HepG2 (cell line): ENCODE data around the gene NSF. TPM values are rescaled to one million over a fixed set of nuclear protein-coding genes. Genes with fewer than 3 reads are reported as not detected.

ENCODE experiments used
- ATAC-seq: fragments of 200-7000 bp; cut with Tn5 transposase; 3 replicates; pipeline ENCODE4 v1.9.1; 2020; ENCODE audit warnings: mild to moderate bottlenecking, moderate library complexity
- BruUV-seq: library from RNA; stranded (reverse); fragments of 400-500 nt; replicated peaks from 2 replicates; lab custom pipeline; 2021; lab: Mats Ljungman, UMichigan
- CTCF ChIA-PET: fragments of 300-600 bp; formaldehyde crosslinking; extraction: SDS; loops from one replicate; lab custom pipeline; 2021; ENCODE audit warnings: low total read pairs, inconsistent platforms, low intra/inter-chr PET ratio; lab: Yijun Ruan, JAX
- POLR2A ChIA-PET: fragments of 350-600 bp; sonication (Branson Sonifier 250); formaldehyde crosslinking; loops from one replicate; lab custom pipeline; 2020; ENCODE audit warnings: antibody characterized with exemption, inconsistent platforms; lab: Yijun Ruan, JAX
- DNase-seq: peaks from one replicate; pipeline ENCODE4 v3.0.0-alpha.2; 2015; ENCODE audit warnings: low spot score
- FAIRE-seq: peaks from 3 replicates; lab custom pipeline; 2011; peaks lifted over from hg19 to GRCh38; lab: Jason Lieb, UNC
- H2AFZ ChIP-seq: one replicate; pipeline ENCODE4 v1.6.1; 2011; ENCODE audit warnings: low read length, inconsistent platforms
- H3K27ac ChIP-seq: fragments of 300-600 bp; 3 replicates; pipeline ENCODE4 v1.8.0; 2011; ENCODE audit warnings: mixed run types, mild to moderate bottlenecking, mixed read lengths, low read length, inconsistent platforms; ENCODE audit not compliant: insufficient read depth; ENCODE audit errors: extremely low read length
- H3K27me3 ChIP-seq, 2 experiments: fragments of 200-600 bp in 1 of 2; 2 replicates in 1 of 2; 3 replicates in 1 of 2; pipeline versions ENCODE4 v1.6.0 to v1.8.0; 2011; ENCODE audit warnings: low read length in 2 of 2, mild to moderate bottlenecking in 2 of 2, moderate library complexity in 2 of 2, inconsistent platforms in 1 of 2; ENCODE audit not compliant: insufficient read depth in 2 of 2, control insufficient read depth in 1 of 2
- H3K36me3 ChIP-seq, 2 experiments: fragments of 200-600 bp in 1 of 2; replicated peaks in 1 of 2; 2 replicates in 1 of 2; 3 replicates in 1 of 2; pipeline versions ENCODE4 v1.5.1 to v1.8.0; 2011; ENCODE audit warnings: low read length in 2 of 2, inconsistent platforms in 1 of 2; ENCODE audit not compliant: insufficient read depth in 2 of 2, control insufficient read depth in 1 of 2
- H3K4me1 ChIP-seq: 2 replicates; pipeline ENCODE4 v1.5.1; 2012; ENCODE audit warnings: low read length, inconsistent platforms; ENCODE audit not compliant: insufficient read depth
- H3K4me2 ChIP-seq: 2 replicates; pipeline ENCODE4 v1.6.0; 2011; ENCODE audit warnings: low read depth, low read length, inconsistent platforms
- H3K4me3 ChIP-seq, 3 experiments: fragments of 200-600 bp in 1 of 3; sonication (generic), shearing (Covaris generic) in 1 of 3; replicated peaks in 1 of 3; 2 replicates each; pipeline ENCODE4 v1.5.1; 2011 to 2016; ENCODE audit warnings: low read length in 3 of 3, inconsistent platforms in 2 of 3, low read depth in 2 of 3, mild to moderate bottlenecking in 2 of 3, control low read depth in 1 of 3, mixed read lengths in 1 of 3; ENCODE audit not compliant: insufficient read depth in 1 of 3
- H3K79me2 ChIP-seq: one replicate; pipeline ENCODE4 v1.6.1; 2011; ENCODE audit warnings: low read length, inconsistent platforms; ENCODE audit not compliant: insufficient read depth
- H3K9ac ChIP-seq: 2 replicates; pipeline ENCODE4 v1.6.0; 2011; ENCODE audit warnings: mild to moderate bottlenecking, low read depth, low read length, inconsistent platforms; ENCODE audit not compliant: insufficient read depth
- H3K9me3 ChIP-seq: 2 replicates; pipeline ENCODE4 v1.5.1; 2012; ENCODE audit warnings: mild to moderate bottlenecking, low read length
- H4K20me1 ChIP-seq: 2 replicates; pipeline ENCODE4 v1.6.0; 2011; ENCODE audit warnings: inconsistent platforms, mild to moderate bottlenecking, low read length, moderate library complexity; ENCODE audit not compliant: insufficient read depth
- ATRX ChIP-seq: sonication (generic); formaldehyde crosslinking; IDR thresholded peaks from 2 replicates; pipeline ENCODE4 v1.4.0; 2020; ENCODE audit warnings: missing genetic modification reagents, borderline replicate concordance
- EED ChIP-seq: sonication (generic); formaldehyde crosslinking; IDR thresholded peaks from 2 replicates; pipeline ENCODE4 v1.5.0; 2020; ENCODE audit warnings: mild to moderate bottlenecking, missing genetic modification reagents
- LCORL ChIP-seq, 2 experiments: fragments of 450-650 bp in 1 of 2; sonication (generic) in 1 of 2; formaldehyde crosslinking in 1 of 2; IDR thresholded peaks; 2 replicates each; pipeline versions ENCODE4 v1.5.0 to v1.6.1; 2017 to 2020; ENCODE audit warnings: antibody characterized with exemption in 1 of 2, missing genetic modification reagents in 1 of 2
- MED13 ChIP-seq: sonication (generic); formaldehyde crosslinking; IDR thresholded peaks from 2 replicates; pipeline ENCODE4 v1.5.0; 2020; ENCODE audit warnings: missing genetic modification reagents
- ONECUT2 ChIP-seq: sonication (generic); formaldehyde crosslinking; IDR thresholded peaks from 2 replicates; pipeline ENCODE4 v1.4.0; 2020; ENCODE audit warnings: missing genetic modification reagents
- PATZ1 ChIP-seq: sonication (generic); formaldehyde crosslinking; IDR thresholded peaks from 2 replicates; pipeline ENCODE4 v1.4.0; 2020; ENCODE audit warnings: missing genetic modification reagents
- PHB2 ChIP-seq: fragments of 450-650 bp; IDR thresholded peaks from 2 replicates; pipeline ENCODE4 v1.6.1; 2018; ENCODE audit not compliant: partially characterized antibody
- ZBTB7B ChIP-seq: sonication (generic); formaldehyde crosslinking; IDR thresholded peaks from 2 replicates; pipeline ENCODE4 v1.4.0; 2020; ENCODE audit warnings: missing genetic modification reagents
- ZNF431 ChIP-seq: sonication (generic); formaldehyde crosslinking; IDR thresholded peaks from 2 replicates; pipeline ENCODE4 v1.9.0; 2022; ENCODE audit warnings: missing genetic modification reagents, low read depth, mild to moderate bottlenecking, borderline replicate concordance
- WGBS: methylation state at CpG from one replicate; pipeline ENCODE4 v1.1.6; 2017; ENCODE audit warnings: low lambda C conversion rate; 5-methylcytosine and 5-hydroxymethylcytosine counted together
- in situ Hi-C: cut with HindIII; loops from 2 replicates; pipeline ENCODE4 v1.10.0; 2017; ENCODE audit warnings: low pct_unique_long_range_greater_than_20kb; ENCODE audit not compliant: extremely low pct_ligation_motif_present
- intact Hi-C: fragments of 100-400 bp; cut with micrococcal nuclease; formaldehyde crosslinking; loops from one replicate; pipeline ENCODE4 v1.10.0; 2022; ENCODE audit not compliant: unreplicated experiment
- polyA plus RNA-seq, 8 experiments: library from polyadenylated mRNA; depleted of rRNA in 3 of 8; stranded (reverse) in 7 of 8; unstranded in 1 of 8; fragments of >200 nt; fragmentation: Illumina TruSeq in 4 of 8; extraction: Trizol in 4 of 8; gene quantifications; 2 replicates each; pipeline versions ENCODE4 v1.2.1 to v1.2.3, GENCODE V29; 2011 to 2016; ENCODE audit warnings: low read depth in 4 of 8, missing spikeins in 1 of 8, mixed read lengths in 1 of 8; ENCODE audit not compliant: insufficient read depth in 1 of 8
- total RNA-seq, 5 experiments: library from RNA; depleted of rRNA; stranded (reverse); fragments of >200 nt; fragmentation: Illumina TruSeq; extraction: Trizol; gene quantifications; 2 replicates each; pipeline ENCODE4 v1.2.3, GENCODE V29; 2016; ENCODE audit warnings: low read depth in 1 of 5
- TF ChIP-seq, protein P1 (sequence below): sonication (generic); formaldehyde crosslinking; IDR thresholded peaks from 2 replicates; pipeline ENCODE4 v1.8.1; 2023; ENCODE audit warnings: missing genetic modification reagents, inconsistent platforms, borderline replicate concordance
- TF ChIP-seq, protein P2 (sequence below): sonication (generic); formaldehyde crosslinking; IDR thresholded peaks from 2 replicates; pipeline ENCODE4 v1.4.0; 2020; ENCODE audit warnings: missing genetic modification reagents; ENCODE audit errors: not compliant biosample characterization

The NSF gene
- total and polyA plus RNA-seq, 2 of the 13 experiments (the other 11 are each of a cell fraction or from before 2014, with no cell fraction given): 21.9 to 37.8 TPM

- Histone ChIP-seq H3K27ac (no peak overlapping the region), H3K9me3 (no peaks in the 10 kb centered on the region), H3K79me2 (no peaks in the 10 kb centered on the region), H3K36me3 (no peaks in the 10 kb centered on the region), H3K4me3 (no peak overlapping the region), H2AFZ (no peak overlapping the region), H3K9ac (no peak overlapping the region), H3K27me3 (no peaks in the 10 kb centered on the region), H4K20me1 (no peaks in the 10 kb centered on the region), H3K4me1 (no peaks in the 10 kb centered on the region), H3K4me2 (no peak overlapping the region)
- no peak for TF ChIP-seq ZBTB7B (CRISPR knock-in tag)
- TF ChIP-seq ZNF431 (CRISPR knock-in tag): no peak
- no peak for TF ChIP-seq PHB2
- TF ChIP-seq LCORL (IDR thresholded peaks at IDR 0.05): peak; percentile 67; the same call in 1 of the 2 replicates
- no peak for TF ChIP-seq LCORL (CRISPR knock-in tag; IDR thresholded peaks at IDR 0.05)
- no peak for FAIRE-seq
- no peak for ATAC-seq
- DNase-seq: no peak
- CTCF ChIA-PET: no interaction called here
- POLR2A ChIA-PET: no interaction called here
- intact Hi-C loops (no loop called here), in situ Hi-C loops (no loop called here)
- whole genome bisulfite sequencing: 89% methylated on average over 7 of the region's 7 CpGs
- BruUV-seq: no TSS peak
These were observed 152.2 kb downstream of the NSF start for GRCh38 chr17:46742565-46743270.

DNA sequence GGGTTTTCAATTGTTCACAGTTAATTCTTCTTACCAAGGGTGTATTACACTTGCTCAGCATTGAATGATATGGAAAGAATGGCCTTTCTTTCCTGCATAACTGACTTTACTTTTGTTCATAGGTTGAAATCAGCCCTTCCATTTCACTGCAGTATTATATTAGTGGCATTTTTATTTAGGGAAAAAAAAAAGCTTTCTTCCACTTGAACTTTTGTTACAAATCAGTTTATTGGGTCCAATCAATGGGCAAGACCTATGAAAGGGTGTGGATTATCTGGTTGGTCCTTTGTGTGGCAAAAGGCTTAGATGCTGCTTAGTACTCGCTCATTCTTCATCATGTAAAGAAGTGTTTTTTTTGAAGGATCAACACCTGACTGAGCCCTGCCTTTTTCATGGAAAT is 154.0 kb downstream of the NSF start:
- Histone ChIP-seq H3K4me3 (no peak overlapping the region), H3K4me1 (no peaks in the 10 kb centered on the region), H2AFZ (no peak overlapping the region), H3K27me3 (no peaks in the 10 kb centered on the region), H3K36me3 (no peaks in the 10 kb centered on the region), H3K27ac (no peak overlapping the region), H3K79me2 (no peaks in the 10 kb centered on the region), H3K9ac (no peak overlapping the region), H4K20me1 (no peaks in the 10 kb centered on the region), H3K4me2 (no peak overlapping the region), H3K9me3 (no peaks in the 10 kb centered on the region)
- CTCF ChIA-PET: no interaction called here
- in situ Hi-C loops (no loop called here), intact Hi-C loops (no loop called here)
- DNase-seq (no peak), ATAC-seq (no peak), FAIRE-seq (no peak)
- 96% methylated on average over 1 of the region's 1 CpG for WGBS
- no TSS peak for BruUV-seq
- POLR2A ChIA-PET: no interaction called here
- TF ChIP-seq, protein P1, sequence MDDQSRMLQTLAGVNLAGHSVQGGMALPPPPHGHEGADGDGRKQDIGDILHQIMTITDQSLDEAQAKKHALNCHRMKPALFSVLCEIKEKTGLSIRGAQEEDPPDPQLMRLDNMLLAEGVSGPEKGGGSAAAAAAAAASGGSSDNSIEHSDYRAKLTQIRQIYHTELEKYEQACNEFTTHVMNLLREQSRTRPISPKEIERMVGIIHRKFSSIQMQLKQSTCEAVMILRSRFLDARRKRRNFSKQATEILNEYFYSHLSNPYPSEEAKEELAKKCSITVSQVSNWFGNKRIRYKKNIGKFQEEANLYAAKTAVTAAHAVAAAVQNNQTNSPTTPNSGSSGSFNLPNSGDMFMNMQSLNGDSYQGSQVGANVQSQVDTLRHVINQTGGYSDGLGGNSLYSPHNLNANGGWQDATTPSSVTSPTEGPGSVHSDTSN: no peak
- TF ChIP-seq MED13 (CRISPR knock-in tag) (no peak), EED (CRISPR knock-in tag) (no peak), ONECUT2 (CRISPR knock-in tag) (no peak), ATRX (CRISPR knock-in tag) (no peak), PATZ1 (CRISPR knock-in tag) (no peak)
- TF ChIP-seq, protein P2, sequence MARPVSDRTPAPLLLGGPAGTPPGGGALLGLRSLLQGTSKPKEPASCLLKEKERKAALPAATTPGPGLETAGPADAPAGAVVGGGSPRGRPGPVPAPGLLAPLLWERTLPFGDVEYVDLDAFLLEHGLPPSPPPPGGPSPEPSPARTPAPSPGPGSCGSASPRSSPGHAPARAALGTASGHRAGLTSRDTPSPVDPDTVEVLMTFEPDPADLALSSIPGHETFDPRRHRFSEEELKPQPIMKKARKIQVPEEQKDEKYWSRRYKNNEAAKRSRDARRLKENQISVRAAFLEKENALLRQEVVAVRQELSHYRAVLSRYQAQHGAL (CRISPR knock-in tag): no peak
